HG03558 (cell line): ENCODE data around the gene KMO.

Experiments
- ATAC-seq: cut with Tn5 transposase; IDR thresholded peaks from one replicate; pipeline ENCODE4 v1.9.1; 2021; ENCODE audit warnings: moderate number of reproducible peaks; ENCODE audit not compliant: unreplicated experiment; ENCODE audit errors: extremely low read depth

The KMO gene

GRCh38 chr1:241536304-241536703 is 4.1 kb downstream of the KMO start:
- no peak for ATAC-seq

GRCh38 chr1:241536969-241537368 is 4.8 kb downstream of the KMO start:
- ATAC-seq: no peak

GRCh38 chr1:241542199-241542907 is 10.2 kb downstream of the KMO start:
- no peak for ATAC-seq

GRCh38 chr1:241548008-241548407 is 15.8 kb downstream of the KMO start:
- ATAC-seq: no peak

- no peak for ATAC-seq
Observed at GRCh38 chr1:241550318-241550717, 18.1 kb downstream of the KMO start.

GRCh38 chr1:241551759-241552638 is 19.8 kb downstream of the KMO start:
- ATAC-seq: no peak

GRCh38 chr1:241553886-241554592 is 21.9 kb downstream of the KMO start:
- ATAC-seq: no peak

- ATAC-seq: no peak
Observed at GRCh38 chr1:241555526-241555925, 23.3 kb downstream of the KMO start.

- ATAC-seq: no peak
Observed at GRCh38 chr1:241557031-241557430, 24.9 kb downstream of the KMO start.

GRCh38 chr1:241557551-241558193 is 25.5 kb downstream of the KMO start:
- ATAC-seq: no peak

GRCh38 chr1:241560146-241560848 is 28.1 kb downstream of the KMO start:
- ATAC-seq: no peak

- no peak for ATAC-seq
Observed at GRCh38 chr1:241560849-241561187, 28.6 kb downstream of the KMO start.

GRCh38 chr1:241569848-241570247 is 37.7 kb downstream of the KMO start:
- no peak for ATAC-seq

GRCh38 chr1:241574154-241574553 is 42.0 kb downstream of the KMO start:
- no peak for ATAC-seq

GRCh38 chr1:241579434-241579833 is 47.3 kb downstream of the KMO start:
- no peak for ATAC-seq

- ATAC-seq: no peak
Observed at GRCh38 chr1:241582921-241583321, 50.7 kb downstream of the KMO start.

- no peak for ATAC-seq
Observed at GRCh38 chr1:241586905-241587512, 54.8 kb downstream of the KMO start.

GRCh38 chr1:241589521-241589920 is 57.3 kb downstream of the KMO start:
- ATAC-seq: no peak

- ATAC-seq: no peak
Observed at GRCh38 chr1:241590719-241591118, 58.5 kb downstream of the KMO start.

- ATAC-seq: no peak
Observed at GRCh38 chr1:241591317-241591716, 59.1 kb downstream of the KMO start.
